GM18502 (cell line): ENCODE data around the gene UBASH3B.
A peak's percentile ranks its signal among the peaks of the same experiment; 100 is the strongest.
"Not testable (repeated sequence)": the region's sequence is repeated elsewhere in the genome, so short reads cannot be mapped to it uniquely, and the experiment has no call there.

Source experiments
- ATAC-seq: cut with Tn5 transposase; IDR thresholded peaks from one replicate; pipeline ENCODE4 v1.9.1; 2021; ENCODE audit warnings: mild to moderate bottlenecking; ENCODE audit not compliant: unreplicated experiment, poor library complexity

The UBASH3B gene

DNA sequence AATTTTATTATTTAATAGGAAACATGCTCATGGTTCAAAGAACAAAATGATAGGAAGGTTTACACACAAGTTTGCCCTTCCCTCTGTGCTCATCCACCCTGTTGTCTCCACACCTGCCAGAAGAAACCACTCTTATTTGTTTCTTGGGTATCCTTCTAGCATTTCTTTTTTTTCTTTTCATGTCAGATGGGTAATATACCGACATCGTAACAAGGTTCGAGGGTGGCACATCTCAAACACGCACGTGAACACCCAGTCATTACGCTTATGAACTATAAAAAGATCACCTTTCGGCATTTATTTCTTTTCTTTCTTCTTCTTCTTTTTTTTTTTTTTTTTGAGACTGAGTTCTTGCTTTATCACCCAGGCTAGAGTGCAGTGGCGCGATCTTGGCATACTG is 70.5 kb downstream of the UBASH3B start:
- no peak for ATAC-seq

DNA sequence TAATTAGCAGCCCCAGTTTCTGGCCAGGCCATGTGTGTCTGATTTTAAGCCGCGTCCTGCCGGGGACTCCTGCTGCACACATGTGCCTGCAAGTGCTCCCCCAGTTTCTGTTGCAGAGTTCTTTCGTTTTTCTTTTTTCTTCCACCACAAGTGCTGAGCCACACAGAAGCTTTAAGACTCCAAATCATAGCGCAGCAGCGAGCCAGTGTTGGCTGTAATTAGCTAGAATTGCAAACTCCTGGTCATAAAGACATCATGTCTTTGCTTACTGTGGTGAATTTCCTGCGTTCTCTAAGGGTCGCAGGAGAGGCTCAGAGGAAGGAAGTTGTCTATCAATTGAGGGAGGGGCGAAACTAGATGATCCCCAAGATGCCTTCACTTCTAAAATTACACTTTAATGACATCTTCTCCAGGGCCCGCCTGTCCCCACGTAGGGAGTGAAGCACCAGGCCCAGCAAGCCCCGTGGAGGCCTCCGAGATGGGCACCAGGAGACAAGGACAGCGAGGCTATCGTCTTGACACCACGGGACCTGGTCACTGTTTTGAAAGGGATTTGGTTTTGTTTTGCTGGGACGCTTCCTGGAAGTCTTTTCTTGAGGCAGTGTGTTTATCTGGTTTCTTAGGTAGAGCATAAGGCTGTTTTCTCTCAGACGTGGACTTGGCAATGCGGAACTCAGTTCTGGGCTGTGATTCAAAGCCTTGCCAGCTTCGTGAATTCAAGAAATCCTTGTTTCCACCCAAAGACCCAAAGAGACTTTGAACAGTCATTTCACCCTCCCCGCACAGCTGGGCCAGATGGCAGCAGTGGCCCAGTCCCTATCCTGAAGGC is 71.8 kb downstream of the UBASH3B start:
- ATAC-seq: peak; percentile 83

DNA sequence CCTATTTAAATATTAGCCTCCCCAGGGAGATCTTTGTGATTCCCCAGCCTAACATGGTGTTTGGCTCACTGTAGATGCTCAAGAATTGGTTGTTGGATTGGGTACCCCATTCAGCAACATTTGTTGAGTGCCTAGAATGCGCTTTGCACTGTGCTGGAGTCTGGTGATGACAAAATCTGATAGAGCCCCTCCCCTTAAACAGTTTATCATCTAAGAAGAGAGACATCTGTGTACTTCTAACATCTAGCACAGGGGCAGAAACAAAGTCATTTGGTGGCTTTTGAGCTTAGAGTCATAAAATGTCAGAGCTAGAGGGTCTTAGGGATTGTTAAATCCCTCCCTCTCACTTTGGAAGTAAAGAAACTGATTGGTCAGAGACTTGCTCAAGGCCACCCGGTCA is 73.0 kb downstream of the UBASH3B start:
- ATAC-seq: no peak

DNA sequence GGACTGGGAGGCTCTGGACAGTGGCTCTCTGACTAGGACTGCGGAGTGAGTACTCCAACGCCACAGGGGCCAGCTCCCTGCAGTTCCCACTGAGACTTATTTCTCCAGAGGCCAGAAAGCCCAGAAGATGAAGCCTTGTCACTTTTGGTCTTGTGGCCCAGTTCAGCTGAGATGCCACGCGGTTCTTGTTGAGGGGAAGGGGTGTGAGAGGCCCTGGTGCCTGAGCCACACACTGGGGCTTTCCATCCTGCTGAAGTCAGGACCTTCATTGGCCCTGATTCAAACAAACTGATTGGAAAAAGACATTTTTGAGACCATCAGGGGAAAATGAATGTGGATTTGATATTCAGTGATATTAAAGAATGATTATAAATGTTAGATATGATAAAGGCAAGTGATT is 73.6 kb downstream of the UBASH3B start:
- ATAC-seq: no peak

DNA sequence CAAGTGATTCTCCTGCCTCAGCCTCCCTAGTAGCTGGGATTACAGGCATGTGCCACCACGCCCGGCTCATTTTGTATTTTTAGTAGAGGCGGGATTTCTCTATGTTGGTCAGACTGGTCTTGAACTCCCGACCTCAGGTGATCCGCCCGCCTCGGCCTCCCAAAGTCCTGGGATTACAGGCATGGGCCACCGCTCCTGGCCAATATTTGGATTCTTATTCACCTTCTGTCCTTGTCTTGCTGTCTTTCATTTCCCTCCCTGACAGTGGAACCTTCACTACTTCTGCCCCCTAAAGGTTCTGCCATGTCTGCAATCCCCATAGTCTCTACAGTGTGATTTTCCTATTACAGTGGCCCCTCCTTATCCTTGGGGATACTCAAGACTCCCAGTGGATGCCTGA is 75.2 kb downstream of the UBASH3B start:
- not testable (repeated sequence) for ATAC-seq

DNA sequence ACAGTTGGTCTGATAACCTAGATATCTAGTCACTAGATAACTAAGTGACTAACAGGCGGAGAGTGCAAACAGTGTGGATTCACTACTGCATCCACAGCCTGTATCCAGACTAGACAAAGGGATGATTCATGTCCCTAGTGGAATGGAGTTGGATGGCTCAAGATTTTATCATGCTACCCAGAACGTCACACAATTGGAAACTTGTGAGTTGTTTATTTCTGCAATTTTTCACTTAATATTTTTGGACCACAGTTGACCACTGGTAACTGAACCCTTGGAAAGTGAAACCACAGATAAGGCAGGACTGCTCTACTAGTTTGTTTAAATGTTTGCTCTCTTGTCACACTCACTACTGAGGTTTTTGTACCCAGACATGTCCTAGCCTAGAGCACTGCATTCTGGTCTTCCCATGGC is 76.0 kb downstream of the UBASH3B start:
- ATAC-seq: no peak

DNA sequence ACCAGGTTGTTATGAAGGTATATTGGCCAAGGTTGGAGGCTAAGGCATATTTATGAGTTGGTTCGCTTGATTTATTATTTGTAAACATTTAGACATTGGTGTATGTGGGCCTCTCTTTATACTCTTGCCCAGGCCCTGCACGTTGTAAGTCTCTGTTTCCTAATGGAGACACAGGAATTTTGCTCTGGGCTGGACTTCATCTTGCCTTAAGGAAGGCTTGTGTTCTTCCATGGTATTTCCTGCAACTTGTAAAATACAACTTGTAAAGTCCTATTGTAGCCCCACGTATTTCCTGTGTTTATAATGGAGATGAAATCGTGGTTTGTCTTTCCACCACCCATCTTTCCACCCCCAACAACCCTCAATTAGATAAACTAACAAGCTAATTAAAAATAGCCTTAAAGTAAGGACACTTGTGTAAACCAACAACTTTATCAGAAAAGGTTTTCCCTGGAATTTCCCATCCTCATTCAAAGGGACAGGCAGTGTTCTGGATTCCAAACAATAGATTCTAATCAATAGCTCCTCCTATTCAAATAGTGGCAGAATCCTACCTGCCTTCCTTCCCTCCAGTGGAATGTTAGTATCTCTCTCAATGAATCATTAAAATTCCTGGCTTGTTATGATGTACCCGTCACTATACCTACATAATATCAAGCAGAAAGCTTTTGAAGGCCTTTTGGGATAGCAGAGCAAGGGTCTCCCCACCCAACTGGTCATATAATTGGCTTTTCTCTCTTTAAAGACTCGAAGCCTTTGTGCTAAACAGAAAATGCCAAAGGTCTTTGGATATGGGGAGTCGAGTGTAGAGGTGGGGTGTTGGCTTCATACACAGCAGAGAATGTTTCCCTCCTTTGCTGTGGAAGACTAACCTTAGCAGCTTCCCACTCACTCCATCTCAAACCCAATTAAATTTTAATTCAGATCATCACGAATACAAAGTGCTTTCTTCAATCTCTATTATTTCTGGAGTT is 77.1 kb downstream of the UBASH3B start:
- ATAC-seq: no peak

DNA sequence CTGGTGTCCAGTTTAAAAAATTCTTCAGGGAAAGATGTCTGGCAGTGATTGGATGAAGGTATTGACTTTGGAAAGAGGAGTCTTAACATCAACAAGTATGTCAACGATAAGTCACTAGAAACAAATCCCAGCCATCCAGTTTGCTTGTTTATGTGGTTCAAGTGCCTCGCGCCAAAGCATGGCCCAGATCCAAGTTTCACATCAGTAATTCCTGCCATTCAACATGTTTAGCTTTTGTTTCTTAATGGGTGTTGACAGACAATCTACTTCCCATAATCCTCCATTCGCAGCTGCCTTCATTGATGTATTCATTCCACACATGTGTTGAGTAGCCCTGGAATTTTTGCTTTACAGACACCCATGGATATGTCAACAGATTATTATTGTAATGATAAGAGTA is 77.8 kb downstream of the UBASH3B start:
- no peak for ATAC-seq

DNA sequence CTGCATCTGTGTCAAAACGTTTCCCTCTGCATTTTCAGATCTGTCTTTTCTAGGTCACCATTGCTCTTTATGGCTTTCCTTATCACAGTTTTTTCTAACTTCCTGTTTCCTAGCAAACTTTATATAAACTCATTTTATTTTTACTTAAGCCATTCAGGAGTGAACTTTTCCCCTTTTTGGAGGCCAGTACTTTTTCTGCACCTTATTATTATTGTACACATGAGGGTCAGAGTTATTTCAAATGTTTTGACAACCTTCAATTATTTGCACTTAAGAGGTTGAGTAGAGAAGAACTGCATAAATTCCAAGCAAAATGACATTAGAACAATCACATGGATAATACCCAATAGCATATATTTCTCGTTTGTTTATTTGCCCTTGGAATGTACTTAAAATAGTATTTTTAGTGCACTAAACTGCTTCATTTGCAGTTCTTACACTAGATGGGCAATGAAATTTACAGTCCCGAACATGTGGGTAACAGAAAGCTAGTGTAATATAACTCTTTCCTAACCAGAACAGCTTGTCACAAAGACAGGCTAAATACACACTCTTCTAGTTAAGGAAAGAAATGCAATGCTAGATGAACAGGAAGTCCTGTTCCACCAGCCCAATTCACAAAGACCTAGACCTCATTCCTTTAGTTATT is 79.5 kb downstream of the UBASH3B start:
- ATAC-seq: no peak

DNA sequence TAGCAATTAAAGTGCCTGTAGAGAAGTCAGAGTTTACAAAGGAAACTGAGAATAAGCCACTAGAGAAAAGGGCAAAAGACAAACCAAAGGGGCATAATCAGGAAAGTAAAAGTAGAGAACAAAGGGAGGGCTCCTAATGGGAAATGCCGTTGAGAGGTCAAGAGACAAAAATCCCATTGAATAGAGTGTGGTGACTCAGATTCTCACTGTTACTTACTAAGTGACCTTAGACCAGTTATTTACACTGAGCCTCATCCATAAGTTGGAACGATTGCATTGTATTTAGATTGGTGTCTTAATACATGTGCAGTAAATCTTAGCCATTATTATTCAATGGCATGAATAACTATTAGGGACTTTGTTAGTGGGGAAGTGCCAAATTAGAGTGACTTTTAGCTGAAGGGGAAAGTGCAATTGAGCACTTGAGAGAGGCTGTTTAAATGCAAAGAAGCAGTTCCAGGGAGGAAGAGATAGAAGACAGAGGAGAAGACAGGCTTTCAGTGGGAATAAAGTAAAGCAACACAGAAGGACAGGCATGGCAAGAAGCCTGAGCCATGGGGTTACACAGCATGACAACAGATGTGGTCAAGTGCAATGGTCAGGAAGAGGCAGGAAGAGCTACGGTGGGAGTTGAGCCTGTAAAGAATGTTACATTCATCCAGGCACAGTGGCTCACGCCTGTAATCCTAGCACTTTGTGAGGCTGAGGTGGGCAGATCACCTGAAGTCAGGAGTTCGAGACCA is 82.6 kb downstream of the UBASH3B start:
- ATAC-seq: no peak

DNA sequence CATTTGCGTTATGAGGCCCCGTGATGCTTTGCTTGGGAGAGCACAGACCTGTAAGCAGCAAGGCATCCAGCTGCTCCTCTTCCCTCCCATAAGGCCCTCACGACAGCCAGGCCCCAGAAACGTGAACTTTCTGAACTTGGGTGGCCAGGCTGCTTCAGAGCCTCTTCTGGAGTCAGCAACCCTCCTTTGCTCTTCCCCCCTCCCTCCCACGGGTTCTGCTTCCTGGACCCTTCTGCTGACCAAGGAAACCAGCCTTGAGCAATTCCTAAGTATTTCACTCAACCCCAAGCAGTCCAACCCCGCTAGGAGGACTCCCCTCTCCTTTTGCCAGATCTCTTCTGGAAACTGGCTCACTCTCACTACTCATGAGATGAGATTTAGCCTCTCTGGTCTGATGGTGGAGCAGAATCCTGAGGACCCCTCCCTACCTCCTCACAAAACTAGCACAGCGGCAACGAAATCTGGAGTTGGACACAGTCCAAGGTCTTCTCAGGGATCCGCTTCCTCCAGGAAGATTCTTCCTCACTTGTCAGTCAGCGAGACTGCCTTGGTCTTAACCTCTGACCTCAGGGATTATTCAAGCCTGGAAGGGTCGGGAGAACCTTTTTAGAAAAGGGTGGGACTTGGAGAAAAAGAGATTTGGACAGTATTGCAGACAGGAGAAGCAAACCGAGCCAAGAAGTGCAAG is 86.2 kb downstream of the UBASH3B start:
- ATAC-seq: no peak

DNA sequence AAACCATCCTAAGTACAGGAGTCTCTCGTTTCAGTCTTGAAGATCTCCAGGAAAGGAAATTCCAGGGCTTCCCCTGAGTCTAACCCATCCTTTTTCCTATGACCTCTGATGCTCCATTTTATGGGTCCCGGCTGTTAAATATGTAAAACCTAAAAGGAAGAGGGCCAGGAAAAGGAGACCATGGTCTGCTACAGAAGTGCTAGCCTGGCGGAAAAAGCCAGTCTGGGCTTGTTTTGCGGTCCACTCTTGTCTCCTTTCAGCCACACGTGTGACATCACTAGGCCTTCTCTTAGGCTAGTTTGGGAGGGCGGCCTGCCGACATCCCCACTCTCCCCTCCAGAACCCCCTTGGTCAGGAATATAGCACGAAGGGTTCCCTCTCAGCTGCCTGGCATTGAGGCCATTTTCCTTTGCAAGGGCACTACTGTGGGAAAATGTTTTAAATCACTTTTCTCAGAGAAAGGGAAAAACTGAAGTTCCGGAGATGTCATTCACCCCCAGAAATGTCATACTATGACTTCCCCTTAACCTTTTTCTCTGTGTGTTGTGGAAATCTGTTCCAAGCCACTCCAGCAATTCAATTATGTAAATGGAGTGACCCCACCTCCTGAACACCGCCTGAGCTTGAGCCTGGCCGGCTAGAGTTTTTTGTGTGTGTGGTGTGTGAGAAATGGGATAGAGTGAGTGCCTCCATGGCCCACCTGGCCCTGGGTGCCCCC is 86.9 kb downstream of the UBASH3B start:
- no peak for ATAC-seq

DNA sequence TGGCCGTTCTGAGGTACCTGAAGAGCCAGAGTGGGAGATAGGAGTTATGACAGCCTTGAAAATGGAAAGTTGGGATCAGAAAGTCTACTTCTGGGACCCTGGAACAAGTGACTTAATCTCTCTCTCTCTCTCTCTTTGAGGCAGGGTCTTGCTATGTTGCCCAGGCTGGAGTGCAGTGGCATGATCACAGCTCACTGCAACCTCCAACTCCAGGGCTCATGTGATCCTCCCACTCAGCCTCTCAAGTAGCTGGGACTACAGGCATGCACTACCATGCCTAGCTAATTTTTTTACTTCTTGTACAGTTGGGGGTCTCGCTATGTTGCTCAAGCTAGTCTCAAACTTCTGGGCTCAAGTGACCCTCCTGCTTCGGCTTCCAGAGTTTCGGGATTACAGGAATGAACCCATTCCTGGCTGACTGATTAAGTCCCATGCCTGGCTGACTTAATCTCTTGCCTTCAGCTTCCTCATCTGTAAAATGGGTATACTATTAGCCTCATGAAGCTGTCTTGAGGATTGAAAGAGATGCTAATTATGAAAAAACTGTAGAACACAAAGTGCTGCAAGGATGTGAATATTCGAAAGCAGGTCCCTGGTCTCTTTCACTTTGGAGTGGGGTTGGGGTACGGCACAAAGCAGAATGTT is 87.7 kb downstream of the UBASH3B start:
- no peak for ATAC-seq

DNA sequence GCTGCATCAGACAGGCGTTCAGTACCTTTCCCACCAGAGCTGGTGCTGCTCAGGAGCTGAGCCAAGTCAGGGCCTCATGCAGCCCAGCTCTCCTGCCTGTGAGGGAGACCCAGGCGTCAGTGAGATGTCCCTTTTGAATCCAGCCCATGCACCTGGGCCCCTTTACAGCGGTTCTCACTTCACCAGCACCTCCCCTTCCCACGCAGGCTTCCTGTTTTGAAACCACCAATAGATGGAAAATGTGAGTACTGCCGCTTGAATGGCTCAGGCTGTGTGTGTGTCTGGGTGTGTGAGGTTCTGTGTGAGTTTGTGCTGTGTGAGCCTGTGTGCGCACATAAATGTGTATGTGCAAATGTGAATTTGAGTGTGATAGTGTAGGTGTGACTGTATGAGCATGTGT is 88.4 kb downstream of the UBASH3B start:
- peak; percentile 52 for ATAC-seq

DNA sequence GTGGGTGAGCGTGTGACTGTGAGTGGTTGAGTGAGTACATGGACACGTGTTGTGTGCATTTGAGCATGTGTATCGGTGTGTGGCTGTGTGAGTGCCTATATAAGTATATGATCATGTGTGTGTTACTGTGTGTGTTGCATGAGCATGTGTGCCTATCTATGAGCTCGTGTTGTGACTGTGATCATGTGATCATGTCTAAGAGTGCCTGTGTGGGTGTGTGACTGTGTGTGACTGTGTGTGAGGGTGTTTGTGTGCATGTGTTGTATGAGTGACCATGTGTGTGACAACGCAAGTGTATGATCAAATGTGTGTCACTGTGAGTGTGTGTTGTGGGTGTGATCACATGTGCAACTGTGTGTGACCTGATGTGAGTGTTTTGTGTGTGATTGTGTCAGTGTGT is 88.8 kb downstream of the UBASH3B start:
- no peak for ATAC-seq

DNA sequence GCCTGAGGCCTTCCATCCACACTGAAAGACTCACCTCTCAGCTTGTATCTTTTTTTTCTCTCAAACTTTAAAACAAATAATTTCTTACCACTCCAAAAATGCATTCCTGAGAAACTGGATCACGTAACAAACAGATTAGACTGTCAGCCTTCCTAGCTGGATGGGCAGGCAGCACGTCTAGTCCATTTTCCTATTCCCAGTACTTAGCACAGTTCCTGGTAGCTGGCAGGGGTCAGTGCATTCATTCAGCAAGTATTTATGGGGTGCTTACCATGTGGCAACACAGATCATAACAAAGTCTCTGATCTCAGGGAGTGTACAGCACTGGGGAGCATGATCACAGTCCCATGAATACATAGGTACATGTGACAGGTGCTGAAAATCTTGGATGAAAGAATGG is 89.6 kb downstream of the UBASH3B start:
- no peak for ATAC-seq

DNA sequence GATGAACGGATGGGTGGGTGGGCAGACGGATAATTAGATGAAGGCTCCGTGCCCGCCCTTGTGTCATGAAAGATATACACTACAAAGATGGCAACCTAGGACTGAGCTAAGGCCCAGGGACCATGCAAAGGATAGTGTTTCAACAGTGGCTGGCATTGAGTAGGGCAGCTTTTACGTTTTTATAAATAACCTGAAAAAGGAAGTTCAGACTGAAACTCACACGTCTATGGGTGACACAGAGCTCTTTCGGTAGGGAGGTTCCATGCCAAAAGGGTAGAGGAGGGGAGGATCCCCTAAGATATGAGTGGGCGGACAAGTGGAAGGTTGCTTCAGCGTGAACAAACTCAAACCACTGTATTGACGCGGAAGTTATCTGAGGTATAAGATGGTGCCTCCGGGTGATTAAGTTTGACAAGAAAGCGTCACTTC is 90.5 kb downstream of the UBASH3B start:
- ATAC-seq: peak; percentile 74

DNA sequence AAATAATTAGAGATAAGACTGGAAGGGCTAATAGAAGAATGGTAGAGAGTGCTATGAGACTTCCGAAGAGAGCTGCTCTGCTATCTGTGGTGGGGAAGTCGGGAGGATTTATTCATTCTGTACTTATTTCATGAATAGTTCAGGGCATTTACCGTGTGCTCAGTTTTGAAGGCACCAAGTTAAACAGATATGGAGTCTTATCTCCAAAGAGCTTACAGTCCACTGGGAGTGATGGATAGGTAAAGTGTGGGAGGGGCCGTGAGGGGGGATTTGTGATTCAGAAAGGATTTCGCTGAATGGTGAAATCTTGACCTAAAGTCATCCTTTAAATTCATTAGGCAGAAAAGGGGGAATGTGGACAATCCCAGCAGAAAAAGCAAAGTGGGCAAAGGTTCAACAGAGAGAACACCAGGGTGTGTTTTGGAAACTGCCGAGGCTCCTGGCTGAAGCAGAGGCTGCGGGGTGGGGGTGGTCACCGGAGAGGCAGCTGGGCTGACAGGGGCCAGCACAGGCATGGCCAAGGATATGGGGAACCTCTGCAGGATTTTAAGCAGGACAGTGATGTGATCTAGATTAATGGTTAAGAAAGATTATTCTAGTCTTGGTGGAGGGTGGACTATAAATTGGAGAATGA is 91.2 kb downstream of the UBASH3B start:
- no peak for ATAC-seq
